Measurements from ENCODE around the gene ARHGAP42.
"Not testable (repeated sequence)": the region's sequence is repeated elsewhere in the genome, so short reads cannot be mapped to it uniquely, and the experiment has no call there.

The ARHGAP42 gene

GRCh38 chr11:100726680-100727079 lies 39.6 kb downstream of the ARHGAP42 start:
- DNase-seq (ENCODE audit: low read depth in 2 of 2): no peak

- no peak for DNase-seq (ENCODE audit: low read depth in 2 of 2)
Measured at GRCh38 chr11:100727410-100727809, 40.3 kb downstream of the ARHGAP42 start.

- DNase-seq (ENCODE audit: low read depth in 2 of 2): no peak
Measured at GRCh38 chr11:100730266-100730665, 43.2 kb downstream of the ARHGAP42 start.

- no peak for DNase-seq (ENCODE audit: low read depth in 2 of 2)
Measured at GRCh38 chr11:100731471-100731870, 44.4 kb downstream of the ARHGAP42 start.

GRCh38 chr11:100732949-100733348 lies 45.9 kb downstream of the ARHGAP42 start:
- no peak for DNase-seq (ENCODE audit: low read depth in 2 of 2)

GRCh38 chr11:100734743-100735527 lies 47.8 kb downstream of the ARHGAP42 start:
- DNase-seq (ENCODE audit: low read depth in 2 of 2): no peak

GRCh38 chr11:100735949-100736675 lies 49.0 kb downstream of the ARHGAP42 start:
- DNase-seq (ENCODE audit: low read depth in 2 of 2): no peak

GRCh38 chr11:100738701-100739270 lies 51.7 kb downstream of the ARHGAP42 start:
- DNase-seq (ENCODE audit: low read depth in 2 of 2): no peak

GRCh38 chr11:100739666-100740065 lies 52.6 kb downstream of the ARHGAP42 start:
- DNase-seq (ENCODE audit: low read depth in 2 of 2): no peak

GRCh38 chr11:100740440-100740839 lies 53.4 kb downstream of the ARHGAP42 start:
- no peak for DNase-seq (ENCODE audit: low read depth in 2 of 2)

GRCh38 chr11:100741866-100742625 lies 55.0 kb downstream of the ARHGAP42 start:
- DNase-seq (ENCODE audit: low read depth in 2 of 2): no peak

GRCh38 chr11:100746448-100746847 lies 59.4 kb downstream of the ARHGAP42 start:
- DNase-seq (ENCODE audit: low read depth in 2 of 2): no peak

- DNase-seq (ENCODE audit: low read depth in 2 of 2): no peak
Measured at GRCh38 chr11:100748153-100748552, 61.1 kb downstream of the ARHGAP42 start.

- not testable (repeated sequence) for DNase-seq (ENCODE audit: low read depth in 2 of 2)
Measured at GRCh38 chr11:100749887-100750565, 62.9 kb downstream of the ARHGAP42 start.

GRCh38 chr11:100750566-100750891 lies 63.4 kb downstream of the ARHGAP42 start:
- DNase-seq (ENCODE audit: low read depth in 2 of 2): not testable (repeated sequence)

- DNase-seq (ENCODE audit: low read depth in 2 of 2): no peak
Measured at GRCh38 chr11:100752371-100753171, 65.5 kb downstream of the ARHGAP42 start.

- no peak for DNase-seq (ENCODE audit: low read depth in 2 of 2)
Measured at GRCh38 chr11:100753172-100753543, 66.1 kb downstream of the ARHGAP42 start.

- DNase-seq (ENCODE audit: low read depth in 2 of 2): no peak
Measured at GRCh38 chr11:100753571-100753970, 66.5 kb downstream of the ARHGAP42 start.

GRCh38 chr11:100756559-100756958 lies 69.5 kb downstream of the ARHGAP42 start:
- DNase-seq (ENCODE audit: low read depth in 2 of 2): no peak

GRCh38 chr11:100757646-100758045 lies 70.6 kb downstream of the ARHGAP42 start:
- no peak for DNase-seq (ENCODE audit: low read depth in 2 of 2)

GRCh38 chr11:100759106-100759505 lies 72.0 kb downstream of the ARHGAP42 start:
- DNase-seq (ENCODE audit: low read depth in 2 of 2): no peak
